HG03378 (cell line): ENCODE data around the gene ZNF101.

Experiments
- ATAC-seq: cut with Tn5 transposase; IDR thresholded peaks from one replicate; pipeline ENCODE4 v1.9.1; 2021; ENCODE audit warnings: mild to moderate bottlenecking, moderate library complexity; ENCODE audit not compliant: unreplicated experiment

Gene ZNF101

DNA sequence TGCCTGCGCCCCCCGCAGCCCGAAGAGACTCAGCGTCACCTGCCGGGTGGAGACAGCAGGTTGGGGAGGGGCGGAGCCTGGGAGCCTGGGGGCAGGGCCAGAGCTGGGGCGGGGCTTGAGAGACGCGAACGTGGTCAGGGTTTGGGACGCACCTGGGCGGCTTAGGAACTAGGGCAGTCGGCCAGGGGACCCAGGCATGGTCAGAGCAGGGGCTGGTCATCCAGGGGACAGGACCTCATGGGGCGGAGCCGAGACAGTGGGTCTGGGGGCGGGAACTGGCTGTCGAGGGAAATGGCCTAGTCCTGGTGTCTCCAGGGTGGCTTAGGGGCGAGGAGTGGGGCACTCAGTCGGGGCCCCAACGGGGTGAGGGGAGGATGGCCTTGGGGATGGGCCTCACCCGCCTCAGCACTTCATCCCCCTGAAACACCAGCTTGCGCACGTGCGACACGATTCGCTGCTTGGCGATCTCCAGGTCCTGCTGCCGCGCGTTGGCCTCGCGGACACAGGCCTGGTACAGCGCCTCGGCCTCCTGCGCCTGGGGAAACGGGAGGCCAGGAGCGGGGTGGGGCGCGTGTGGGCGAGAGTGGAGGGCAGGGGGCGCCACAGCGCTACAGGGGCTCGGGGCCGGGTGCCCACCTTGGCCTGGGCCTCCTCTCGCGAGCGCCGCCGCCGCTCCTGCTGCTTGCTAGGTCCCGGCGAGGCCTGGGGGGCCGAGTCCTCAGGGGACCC lies 31.0 kb upstream of the ZNF101 start:
- no peak for ATAC-seq

GRCh38 chr19:19642506-19643157 lies 26.0 kb upstream of the ZNF101 start:
- ATAC-seq = no peak

DNA sequence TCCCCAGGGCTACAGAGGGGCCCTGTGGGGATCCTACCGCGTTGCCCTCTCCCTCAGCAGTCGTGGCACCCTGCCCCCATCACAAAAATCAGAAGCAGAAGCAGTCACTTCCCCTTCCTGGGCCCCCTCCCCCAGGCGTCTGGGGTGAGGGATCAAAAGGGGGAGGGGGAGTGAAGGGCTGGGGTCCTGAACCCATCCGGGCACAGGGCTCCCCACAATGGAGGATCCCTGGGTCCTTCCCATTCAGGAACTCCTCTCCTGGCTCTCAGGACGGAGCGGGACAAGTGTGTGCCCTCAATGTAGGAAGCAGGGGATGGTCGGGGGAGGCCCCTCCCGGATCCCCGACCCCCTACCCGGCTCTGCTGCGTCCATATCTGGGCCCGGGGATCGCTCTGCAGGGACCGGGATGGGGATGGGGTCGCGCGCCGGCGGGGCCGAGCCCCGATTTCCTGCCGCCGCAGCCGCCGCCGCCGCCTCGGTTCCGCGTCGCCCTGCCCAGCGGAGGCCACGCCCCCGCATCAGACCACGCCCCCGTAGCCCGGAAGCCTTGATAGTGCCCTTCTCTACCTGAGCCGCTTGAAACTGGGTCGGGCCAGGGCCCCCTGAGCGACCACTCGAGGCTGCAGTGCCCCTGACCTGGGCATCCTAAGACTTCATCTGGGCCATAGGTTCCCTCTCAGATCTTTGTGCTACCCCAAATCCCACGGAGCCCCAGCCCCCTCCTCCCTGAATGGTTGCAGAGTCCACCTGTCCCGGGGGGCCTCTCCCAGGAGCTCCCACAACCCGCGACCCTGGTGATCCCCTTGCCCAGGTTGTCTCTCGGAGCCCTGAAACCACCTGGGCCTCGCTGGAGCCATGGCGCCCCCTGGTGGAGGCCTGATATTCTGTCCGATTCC lies 25.2 kb upstream of the ZNF101 start, which contains the start of gene GMIP:
TSS of gene GMIP (minus strand) at position 500 of the 896 bp plus-strand sequence. CDS start at position 372, 128 bp downstream.
- peak; percentile 58 for ATAC-seq

DNA sequence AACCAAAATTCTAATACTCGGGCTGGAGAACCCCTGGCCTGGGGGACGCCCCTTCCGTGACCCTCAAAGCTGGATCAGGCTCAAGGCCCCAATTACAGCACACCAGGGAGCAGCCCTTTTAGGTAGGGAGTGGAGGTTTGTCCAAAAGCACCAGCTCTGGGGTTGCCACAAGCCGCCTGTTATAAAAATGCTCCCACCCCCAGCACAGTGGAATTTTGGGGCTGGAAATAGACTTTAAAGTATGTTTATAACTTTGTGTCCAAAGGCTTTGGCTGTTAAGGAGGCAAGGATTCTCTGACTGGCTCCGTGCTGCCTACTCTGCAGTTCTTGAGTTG lies 24.6 kb upstream of the ZNF101 start:
- ATAC-seq = no peak

DNA sequence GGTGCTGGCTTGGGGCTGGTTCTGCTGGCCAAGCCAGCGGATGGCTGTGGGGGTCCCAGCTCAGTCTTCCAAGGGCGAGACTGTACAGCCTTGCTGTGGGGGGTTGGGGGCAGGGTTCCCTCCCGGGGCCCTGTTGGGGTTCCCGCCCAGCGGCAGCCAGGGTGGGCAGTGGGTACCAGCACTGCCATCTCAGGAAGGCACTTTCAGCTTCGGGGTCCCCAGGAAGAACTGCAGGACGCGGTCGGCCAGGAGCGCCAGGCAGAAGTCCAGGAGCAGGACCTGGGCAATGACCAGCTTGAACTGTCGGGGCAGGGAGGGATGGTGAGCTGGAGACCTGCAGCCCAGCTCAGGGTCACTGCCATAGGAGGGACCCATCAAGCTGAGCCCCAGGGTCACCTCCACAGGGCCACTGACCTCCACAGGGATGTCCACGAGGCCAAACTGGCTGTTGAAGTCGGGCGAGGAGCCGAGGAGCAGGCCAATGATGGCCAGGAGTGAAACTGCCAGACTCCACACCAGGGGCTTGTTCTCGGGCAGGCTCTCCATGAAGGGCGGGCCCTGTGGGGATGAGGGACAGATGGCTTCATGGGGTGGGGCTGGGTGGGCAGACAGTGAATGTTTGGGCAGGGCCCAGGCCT lies 23.3 kb upstream of the ZNF101 start:
- ATAC-seq = no peak

GRCh38 chr19:19647037-19647835 lies 21.4 kb upstream of the ZNF101 start:
- no peak for ATAC-seq

DNA sequence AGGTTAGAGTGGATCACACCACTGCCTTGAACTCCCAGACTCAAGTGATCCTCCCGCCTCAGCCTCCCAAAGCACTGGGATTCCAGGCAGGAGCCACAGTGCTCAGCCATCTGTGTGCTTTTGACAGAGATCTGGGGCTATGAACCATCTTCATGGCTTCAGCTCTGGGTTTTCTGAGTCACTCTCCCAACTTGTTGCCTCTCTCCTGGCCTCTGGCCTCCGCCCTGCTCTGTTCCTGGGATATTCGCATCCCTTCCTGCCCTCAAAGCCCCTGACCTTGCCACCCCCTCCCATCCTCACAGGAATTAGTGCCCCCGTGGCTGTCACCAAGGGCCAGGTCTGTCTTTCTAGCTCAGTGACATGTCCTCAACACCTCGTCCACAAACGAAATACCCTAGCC lies 19.5 kb upstream of the ZNF101 start:
- no peak for ATAC-seq

DNA sequence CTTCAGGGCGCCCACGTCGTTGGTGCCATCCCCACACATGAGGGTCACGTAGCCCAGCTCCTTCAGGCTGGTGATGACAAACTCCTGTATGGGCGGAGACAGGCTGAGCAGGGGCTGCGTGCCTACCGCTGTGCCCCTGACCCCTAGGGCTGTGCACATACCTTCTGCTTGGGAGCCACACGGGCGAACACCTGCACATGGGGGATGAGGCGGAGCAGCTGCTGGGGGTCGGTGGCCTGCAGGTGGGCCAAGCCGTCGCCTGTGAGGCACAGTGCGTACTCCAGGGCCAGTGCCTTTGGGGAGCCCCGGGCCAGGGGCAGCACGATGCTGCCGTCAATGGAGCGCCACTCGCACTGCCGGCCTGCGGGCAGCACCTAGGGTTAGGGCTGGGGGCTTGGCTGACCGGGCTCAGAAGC lies 19.1 kb upstream of the ZNF101 start:
- ATAC-seq = no peak

DNA sequence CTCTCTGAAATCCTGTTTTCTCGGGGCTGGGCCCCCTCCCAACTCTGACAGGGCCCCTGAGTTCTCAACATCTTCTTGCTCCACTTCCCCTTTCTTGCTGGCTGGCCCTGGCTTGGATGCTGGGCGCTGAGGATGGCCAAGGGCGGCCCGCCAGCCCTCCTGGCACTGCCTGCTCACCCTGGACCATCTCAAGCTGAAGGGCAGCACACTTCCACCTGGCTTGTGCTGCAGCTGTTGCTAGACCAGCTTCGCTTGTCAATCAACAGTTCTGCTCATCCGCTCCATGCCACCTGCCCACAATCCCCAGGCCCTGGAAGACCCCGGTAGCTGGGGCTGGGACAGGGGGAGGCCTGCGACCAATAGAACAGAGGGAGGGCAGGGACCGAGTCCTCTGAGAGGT lies 18.3 kb upstream of the ZNF101 start:
- no peak for ATAC-seq

- ATAC-seq = no peak
Measured at GRCh38 chr19:19651076-19651475, 17.6 kb upstream of the ZNF101 start.

GRCh38 chr19:19652482-19653295 lies 15.9 kb upstream of the ZNF101 start:
- ATAC-seq = no peak

DNA sequence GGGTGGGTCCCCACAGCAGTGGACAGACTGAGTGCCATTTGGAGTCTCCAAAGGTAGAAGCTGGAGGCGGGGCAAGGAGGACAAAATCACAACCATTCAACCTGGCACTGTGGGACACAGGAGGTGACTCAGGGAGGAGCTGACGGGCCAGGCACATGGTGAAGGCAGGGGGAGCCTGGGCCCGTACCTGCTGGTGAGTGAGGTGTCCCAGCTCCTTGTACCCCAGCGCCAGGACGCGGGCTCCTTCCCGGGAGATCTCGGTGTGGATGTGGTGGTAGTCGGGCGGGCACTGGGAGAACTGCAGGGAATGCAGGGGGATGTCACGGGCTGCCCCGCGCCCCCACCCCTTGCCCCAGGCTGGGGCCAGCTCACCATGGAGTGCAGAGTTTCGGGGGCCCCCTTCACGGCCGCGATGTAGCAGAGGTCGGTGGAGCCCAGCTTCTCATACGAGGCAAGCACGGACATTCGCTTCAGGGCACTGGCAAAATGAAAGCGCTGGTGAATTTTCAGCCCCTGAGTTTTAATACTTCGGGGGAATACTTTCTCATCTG lies 15.0 kb upstream of the ZNF101 start:
- ATAC-seq = no peak

DNA sequence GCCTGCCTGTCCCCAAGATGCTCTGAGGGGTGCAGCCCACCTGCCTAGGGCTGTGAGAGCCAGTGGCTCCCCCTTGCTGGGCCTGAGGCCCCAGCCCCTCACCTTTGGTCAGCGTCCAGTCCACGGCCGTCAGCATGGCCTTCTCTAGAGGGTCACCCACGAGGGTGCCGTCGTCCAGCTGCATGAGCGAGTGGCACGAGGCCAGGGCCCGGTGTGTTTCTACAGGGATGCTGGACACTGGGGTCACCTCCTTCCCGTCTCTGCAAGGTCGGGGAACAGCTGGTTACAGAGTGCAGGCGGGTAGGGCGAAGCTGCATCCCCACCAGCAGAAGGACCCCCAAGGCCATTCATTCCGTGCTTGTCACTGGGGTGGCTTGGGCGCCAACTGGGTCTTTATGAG lies 14.2 kb upstream of the ZNF101 start:
- ATAC-seq = no peak

DNA sequence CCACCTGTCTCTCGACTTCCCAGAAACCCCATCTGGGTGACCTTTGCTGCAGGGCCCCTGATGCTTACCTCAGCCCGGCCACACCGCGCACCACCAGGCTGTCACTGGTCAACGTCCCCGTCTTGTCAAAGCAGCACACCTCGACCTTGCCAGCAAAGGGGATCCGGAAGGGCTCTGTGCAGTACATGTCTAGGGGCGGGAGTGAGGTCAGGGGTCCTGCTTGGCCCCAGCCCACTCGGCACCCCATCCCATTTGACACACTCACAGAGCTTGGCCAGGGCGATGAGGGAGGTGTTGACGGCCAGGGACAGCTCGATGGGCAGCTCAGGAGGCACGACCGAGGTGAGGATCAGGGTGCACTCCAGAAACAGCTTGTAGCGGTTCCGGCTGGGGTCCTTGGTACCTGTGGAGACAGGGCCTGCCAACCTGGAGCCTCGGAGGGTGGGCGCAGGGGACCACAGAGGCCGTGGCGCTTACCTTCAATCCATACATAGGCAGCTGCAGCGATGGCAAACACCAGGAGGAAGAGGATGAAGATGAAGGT lies 13.5 kb upstream of the ZNF101 start:
- ATAC-seq = no peak

GRCh38 chr19:19655641-19656343 lies 12.8 kb upstream of the ZNF101 start:
- no peak for ATAC-seq

DNA sequence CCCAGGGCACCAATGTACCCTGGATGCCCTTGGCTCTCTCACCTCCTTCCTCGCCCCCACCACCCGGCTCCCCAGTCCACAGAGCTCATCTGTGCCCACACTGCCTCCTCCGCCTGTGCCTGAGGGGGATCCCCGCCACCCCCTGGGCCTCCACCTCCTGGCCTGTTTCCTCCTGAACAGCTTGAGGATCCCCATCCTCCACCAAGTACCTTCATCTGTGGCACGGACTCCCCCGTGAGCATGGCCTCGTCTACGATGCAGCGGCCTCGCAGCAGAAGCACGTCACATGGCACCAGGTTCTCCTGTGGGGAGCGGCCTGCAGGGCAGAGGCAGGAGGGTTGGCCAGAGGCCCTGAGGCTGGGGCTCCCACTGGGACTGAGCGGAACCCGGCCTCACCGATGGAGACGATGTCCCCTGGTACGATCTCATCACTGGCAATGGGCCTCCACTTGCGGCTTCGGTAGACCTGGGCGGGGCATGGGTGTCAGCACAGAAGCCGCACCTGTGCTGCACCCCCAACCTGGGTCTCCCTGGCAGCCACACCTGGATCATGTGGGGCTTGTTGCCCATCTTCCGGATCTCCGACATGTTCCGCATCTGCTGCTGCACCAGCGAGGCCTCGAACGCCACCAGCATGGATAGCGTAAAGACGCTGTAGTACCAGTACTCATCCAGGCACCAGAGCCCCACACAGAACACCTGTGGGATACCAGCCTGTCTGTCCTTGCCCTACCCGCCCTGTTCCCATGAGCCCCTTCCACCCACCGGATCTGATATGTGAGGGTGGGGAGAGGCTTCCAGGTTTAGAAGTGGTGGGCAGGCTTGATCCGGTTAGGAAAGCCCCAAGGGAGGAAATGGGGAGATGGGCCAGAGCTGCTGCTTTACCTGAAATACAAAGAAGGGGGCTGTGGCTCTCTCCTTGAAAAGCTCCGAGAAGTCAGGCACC lies 11.9 kb upstream of the ZNF101 start:
- ATAC-seq = no peak

GRCh38 chr19:19657397-19657783 lies 11.2 kb upstream of the ZNF101 start:
- no peak for ATAC-seq
